COR-L47 (cell line): Measurements from ENCODE around the gene REV3L.
"Not testable (repeated sequence)": the region's sequence is repeated elsewhere in the genome, so short reads cannot be mapped to it uniquely, and the experiment has no call there.

Experiments
- DNase-seq: peaks from one replicate; lab custom pipeline; 2025; lab: John Stamatoyannopoulos, UW

Gene REV3L

GRCh38 chr6:111291336-111292259 lies 191.4 kb downstream of the REV3L start:
- no peak for DNase-seq

DNA sequence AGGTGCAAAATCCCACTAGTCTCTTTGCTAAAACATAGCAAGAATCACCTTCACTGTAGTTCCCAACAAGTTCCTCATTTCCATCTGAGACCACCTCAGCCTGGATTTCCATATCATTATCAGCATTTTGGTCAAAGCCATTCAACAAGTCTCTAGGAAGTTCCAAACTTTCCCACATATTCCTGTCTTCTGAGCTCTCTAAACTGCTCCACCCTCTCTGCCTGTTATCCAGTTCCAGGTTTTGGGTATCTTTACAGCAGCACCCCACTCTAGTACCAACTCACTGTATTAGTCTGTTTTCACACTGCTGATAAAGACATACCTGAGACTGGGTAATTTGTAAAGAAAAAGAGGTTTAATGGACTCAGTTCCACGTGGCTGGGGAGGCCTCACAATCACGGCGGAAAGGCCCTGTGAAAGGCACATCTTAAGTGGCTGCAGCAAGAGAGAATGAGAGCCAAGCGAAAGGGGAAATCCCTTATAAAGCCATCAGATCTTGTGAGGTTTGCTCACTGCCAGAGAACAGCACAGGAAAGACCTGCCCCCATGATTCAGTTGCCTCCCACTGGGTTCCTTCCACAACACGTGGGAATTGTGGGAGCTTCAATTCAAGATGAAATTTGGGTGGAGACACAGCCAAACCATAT lies 192.2 kb downstream of the REV3L start:
- DNase-seq = not testable (repeated sequence)

DNA sequence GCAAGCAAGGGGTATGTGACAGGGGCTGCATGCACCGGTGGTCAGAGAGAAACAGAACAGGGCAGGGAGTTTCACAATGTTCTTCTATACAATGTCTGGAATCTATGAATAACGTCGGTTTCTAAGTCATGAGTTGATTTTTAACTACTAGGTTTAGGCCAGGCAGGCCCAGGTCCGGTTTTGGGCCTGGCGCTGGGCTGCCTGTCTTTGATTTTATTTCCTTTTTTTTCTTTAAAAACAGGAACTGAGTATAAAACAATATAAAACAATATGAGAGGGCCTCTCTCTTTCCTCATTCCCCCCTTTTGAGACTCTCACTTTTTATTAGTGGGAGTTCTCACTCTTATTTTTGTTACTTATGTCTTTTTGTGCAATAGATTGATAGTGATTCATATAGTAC lies 198.7 kb downstream of the REV3L start:
- not testable (repeated sequence) for DNase-seq

DNA sequence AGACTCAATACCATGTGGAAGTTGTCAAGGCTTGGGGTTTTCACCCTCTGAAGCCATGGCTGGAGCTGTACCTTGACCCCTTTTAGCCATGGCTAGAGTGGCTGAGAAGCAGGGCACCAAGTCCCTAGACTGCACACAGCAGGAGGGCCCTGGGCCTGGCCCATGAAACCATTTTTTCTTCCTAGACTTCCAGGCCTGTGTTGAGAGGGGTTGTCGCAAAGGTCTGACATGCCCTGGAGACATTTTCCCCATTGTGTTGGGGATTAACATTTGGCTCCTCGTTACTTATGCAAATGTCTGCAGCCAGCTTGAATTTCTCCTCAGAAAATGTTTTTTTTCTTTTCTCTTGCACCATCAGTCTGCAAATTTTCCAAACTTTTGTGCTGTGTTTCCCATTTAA lies 199.3 kb downstream of the REV3L start:
- no peak for DNase-seq

GRCh38 chr6:111282515-111282914 lies 200.5 kb downstream of the REV3L start:
- no peak for DNase-seq

GRCh38 chr6:111280445-111280955 lies 202.5 kb downstream of the REV3L start:
- no peak for DNase-seq

- DNase-seq = no peak
Measured at GRCh38 chr6:111278731-111279130, 204.3 kb downstream of the REV3L start.

- DNase-seq = no peak
Measured at GRCh38 chr6:111277819-111278218, 205.2 kb downstream of the REV3L start.

DNA sequence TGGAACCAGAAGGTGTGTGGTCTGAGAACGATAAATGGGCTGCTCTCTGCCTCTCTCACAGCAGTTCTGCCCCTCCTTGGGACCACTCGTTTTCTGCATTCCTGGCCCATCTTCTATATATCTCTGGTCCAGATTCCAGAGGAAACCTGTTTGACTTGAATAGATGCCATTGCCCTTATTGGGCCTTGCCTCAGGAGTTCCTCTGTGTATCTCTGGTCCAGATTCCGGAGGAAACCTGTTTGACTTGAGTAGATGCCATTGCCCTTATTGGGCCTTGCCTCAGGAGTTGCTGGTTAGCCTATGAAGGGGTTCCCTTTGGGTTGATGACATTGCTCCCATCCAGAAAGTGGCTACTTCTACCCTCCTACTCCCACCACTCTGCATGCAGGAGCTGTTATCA lies 206.3 kb downstream of the REV3L start:
- no peak for DNase-seq

GRCh38 chr6:111276335-111276734 lies 206.7 kb downstream of the REV3L start:
- no peak for DNase-seq

GRCh38 chr6:111274593-111275217 lies 208.3 kb downstream of the REV3L start:
- no peak for DNase-seq

DNA sequence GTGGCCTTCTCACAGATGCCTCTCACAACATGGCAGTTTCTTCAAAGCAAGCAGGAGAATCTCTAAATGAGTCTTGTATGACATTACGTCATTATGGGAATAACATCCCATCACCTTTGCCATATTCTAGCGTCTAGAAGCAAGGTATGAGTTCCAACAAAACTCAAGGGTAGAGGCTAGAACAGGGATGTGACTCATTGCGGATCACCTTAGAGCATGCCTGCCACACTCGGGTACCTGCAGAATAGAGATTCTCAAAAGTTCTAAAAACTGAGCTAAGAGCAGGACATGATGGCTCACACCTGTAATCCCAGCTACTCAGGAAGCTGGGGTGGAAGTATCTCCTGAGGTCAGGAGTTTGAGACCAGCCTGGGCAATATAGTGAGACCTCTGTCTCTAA lies 212.9 kb downstream of the REV3L start:
- no peak for DNase-seq

GRCh38 chr6:111269401-111269970 lies 213.5 kb downstream of the REV3L start:
- no peak for DNase-seq

DNA sequence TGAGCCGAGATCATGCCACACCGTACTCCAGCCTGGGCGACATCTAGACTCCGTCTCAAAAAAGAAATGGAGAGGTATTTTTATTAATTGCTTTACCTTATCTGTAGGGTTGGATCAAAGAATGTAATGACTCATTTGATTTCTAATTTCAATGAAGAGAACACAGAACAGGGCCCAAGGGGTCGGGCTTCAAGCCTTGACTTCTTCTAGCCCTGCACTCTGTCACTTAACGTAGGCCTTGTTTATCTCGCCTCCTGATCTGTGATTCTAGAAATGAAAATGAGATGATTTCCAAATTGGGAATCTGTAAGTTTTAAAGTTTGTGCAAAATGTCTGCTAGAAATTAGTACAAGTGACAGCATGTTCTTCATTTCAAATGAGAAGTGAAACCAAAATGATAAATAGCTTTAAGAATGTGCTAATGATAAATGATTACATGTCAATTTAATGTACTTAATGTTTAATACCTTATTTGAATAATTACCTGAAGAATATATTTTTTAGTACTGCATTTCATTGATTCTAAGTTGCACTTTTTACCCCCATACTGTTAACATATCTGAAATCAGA lies 215.2 kb downstream of the REV3L start:
- no peak for DNase-seq

- no peak for DNase-seq
Measured at GRCh38 chr6:111266276-111266675, 216.7 kb downstream of the REV3L start.

DNA sequence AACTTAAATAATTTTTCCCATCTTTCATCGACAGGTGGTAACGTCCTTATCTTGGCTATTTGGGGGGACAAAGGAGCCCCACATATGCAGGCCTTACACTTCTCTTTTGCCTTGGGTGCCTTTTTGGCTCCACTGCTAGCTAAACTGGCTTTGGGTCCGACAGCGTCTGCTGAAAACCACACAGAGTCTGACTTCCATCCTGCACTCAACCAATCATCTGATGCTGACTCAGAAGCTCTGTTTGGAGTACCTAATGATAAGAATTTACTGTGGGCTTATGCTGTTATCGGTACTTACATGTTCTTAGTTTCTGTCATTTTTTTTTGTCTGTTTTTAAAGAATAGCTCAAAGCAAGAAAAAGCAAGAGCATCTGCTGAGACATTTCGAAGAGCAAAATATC lies 217.2 kb downstream of the REV3L start:
- DNase-seq = no peak

DNA sequence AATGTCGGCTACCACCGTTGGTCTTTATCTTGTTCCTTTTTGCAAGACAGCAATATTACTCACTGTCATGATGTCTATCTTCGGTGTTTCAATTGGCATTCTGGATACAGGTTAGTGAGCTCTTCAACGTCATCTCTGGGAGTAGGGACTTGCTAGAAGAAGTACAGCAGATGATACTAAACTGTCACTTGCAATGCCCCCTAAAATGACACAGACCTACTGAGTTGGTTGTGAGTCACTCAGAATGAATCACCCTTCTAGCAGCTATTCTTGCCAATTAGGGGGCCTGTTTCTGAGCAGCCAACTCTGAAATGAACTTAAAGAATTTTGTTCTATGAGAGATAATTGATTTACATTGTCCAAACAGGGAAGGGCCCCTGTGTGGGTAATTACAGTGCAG lies 219.2 kb downstream of the REV3L start:
- no peak for DNase-seq

DNA sequence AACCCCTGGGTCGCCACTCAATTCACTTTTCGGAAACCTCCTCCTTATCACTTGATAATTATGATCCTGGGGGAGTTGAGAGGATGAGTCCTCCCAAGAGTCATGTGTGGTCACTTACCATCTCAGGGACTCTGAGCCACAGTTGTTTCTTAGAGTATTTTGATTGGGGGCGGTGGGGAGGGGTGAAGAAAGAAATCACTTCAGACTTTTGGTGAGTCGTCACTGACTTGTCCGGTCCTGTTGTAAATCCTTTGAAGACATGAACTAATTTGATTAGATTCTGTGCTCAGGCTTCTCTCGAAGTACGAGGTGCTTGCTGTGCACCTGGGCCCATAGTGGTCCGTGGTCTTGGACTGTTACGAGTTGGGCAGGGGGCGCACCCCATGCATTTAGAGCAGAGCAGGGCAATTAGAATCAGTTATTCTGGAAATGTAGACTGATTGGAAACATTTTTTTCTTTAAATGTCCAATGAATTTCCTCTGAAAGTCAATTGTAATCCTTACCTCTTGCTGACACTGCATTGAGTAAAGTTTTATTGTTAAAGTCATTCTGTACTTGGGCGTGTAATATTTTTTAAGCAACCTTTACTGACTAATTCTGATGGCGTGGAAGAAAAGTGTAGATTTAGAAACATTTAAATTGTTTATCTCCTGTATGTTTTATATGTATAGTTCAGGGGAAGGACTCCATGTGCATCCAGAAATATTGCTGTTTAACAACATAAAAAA lies 222.3 kb downstream of the REV3L start:
- DNase-seq = no peak

- DNase-seq = peak; percentile 93
Measured at GRCh38 chr6:111259089-111259831, 223.8 kb downstream of the REV3L start.

- no peak for DNase-seq
Measured at GRCh38 chr6:111258615-111259088, 224.4 kb downstream of the REV3L start.
